ENCODE measurements around the gene SOCS3. TPM values are rescaled to one million over a fixed set of nuclear protein-coding genes. Genes with fewer than 3 reads are reported as not detected.

Gene SOCS3
- total and polyA plus RNA-seq, 10 of the 15 experiments (the other 5 are each of a cell fraction or from before 2014, with no cell fraction given): 0.05 to 3.9 (median 1.0) TPM

DNA sequence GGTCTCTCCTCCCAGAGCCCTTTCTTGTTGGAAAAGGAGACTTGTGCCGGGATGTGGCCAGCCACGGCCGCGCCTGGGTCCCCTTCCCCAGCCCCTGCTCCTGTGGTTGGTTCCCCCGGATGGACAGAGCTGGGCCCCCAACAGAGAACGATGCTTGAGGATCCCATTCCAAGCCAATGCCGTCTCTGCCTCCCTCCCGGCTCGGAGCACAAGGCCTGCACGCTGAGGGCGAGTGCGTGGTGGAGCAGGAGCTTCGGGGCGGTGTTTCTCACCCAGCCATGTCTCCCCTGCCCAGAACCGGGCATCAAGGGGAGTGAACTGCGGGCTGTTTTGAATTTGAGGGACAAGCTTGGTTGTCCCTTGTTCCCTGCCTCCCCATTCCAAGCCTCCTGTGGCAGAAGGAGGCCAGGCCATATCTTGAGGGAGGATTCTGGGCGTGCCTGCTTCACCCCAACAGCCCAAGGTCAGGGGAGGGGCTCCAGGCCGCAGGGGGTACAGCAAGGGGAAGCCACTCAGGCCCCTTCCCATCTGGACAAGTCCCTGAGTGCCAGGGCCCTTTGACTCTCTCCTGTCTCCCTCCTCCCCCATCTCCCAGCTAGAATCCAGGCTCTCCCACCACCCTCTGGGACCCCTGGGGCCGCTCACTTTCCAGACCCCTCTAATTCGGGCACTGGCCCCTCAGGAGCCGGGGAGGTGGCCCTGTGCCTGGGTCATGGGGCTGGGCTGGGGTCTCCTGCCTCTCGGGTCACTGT lies 43.6 kb downstream of the SOCS3 start (continued):
- TF ChIP-seq SRF (IDR thresholded peaks at IDR 0.05; ENCODE audit: low read depth in 2 of 2, low read length in 2 of 2) (no peak), SIN3A (IDR thresholded peaks at IDR 0.05; ENCODE audit: low read depth, low read length) (no peak), RUNX3 (IDR thresholded peaks at IDR 0.05; ENCODE audit: low read length) (no peak), HDGF (IDR thresholded peaks at IDR 0.05) (0 out of 2 replicates have a peak, but pooled peaks have one; percentile 9), ZNF24 (IDR thresholded peaks at IDR 0.05) (no peak), SP1 (IDR thresholded peaks at IDR 0.05; ENCODE audit: low read depth, low read length) (no peak), ASH2L (IDR thresholded peaks at IDR 0.05; ENCODE audit: borderline replicate concordance, low read depth) (no peak), NFYA (IDR thresholded peaks at IDR 0.05; ENCODE audit: borderline replicate concordance, low read depth, low read length) (no peak), ZNF384 (IDR thresholded peaks at IDR 0.05; ENCODE audit: borderline replicate concordance, low read depth, low read length) (no peak), NR2F1 (conservative IDR thresholded peaks at IDR 0.05) (peak; percentile 54; the same call in 1 of the 2 replicates)
- TF ChIP-seq, protein P1, sequence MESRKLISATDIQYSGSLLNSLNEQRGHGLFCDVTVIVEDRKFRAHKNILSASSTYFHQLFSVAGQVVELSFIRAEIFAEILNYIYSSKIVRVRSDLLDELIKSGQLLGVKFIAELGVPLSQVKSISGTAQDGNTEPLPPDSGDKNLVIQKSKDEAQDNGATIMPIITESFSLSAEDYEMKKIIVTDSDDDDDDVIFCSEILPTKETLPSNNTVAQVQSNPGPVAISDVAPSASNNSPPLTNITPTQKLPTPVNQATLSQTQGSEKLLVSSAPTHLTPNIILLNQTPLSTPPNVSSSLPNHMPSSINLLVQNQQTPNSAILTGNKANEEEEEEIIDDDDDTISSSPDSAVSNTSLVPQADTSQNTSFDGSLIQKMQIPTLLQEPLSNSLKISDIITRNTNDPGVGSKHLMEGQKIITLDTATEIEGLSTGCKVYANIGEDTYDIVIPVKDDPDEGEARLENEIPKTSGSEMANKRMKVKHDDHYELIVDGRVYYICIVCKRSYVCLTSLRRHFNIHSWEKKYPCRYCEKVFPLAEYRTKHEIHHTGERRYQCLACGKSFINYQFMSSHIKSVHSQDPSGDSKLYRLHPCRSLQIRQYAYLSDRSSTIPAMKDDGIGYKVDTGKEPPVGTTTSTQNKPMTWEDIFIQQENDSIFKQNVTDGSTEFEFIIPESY (IDR thresholded peaks at IDR 0.05): no peak
- TF ChIP-seq, protein P2, sequence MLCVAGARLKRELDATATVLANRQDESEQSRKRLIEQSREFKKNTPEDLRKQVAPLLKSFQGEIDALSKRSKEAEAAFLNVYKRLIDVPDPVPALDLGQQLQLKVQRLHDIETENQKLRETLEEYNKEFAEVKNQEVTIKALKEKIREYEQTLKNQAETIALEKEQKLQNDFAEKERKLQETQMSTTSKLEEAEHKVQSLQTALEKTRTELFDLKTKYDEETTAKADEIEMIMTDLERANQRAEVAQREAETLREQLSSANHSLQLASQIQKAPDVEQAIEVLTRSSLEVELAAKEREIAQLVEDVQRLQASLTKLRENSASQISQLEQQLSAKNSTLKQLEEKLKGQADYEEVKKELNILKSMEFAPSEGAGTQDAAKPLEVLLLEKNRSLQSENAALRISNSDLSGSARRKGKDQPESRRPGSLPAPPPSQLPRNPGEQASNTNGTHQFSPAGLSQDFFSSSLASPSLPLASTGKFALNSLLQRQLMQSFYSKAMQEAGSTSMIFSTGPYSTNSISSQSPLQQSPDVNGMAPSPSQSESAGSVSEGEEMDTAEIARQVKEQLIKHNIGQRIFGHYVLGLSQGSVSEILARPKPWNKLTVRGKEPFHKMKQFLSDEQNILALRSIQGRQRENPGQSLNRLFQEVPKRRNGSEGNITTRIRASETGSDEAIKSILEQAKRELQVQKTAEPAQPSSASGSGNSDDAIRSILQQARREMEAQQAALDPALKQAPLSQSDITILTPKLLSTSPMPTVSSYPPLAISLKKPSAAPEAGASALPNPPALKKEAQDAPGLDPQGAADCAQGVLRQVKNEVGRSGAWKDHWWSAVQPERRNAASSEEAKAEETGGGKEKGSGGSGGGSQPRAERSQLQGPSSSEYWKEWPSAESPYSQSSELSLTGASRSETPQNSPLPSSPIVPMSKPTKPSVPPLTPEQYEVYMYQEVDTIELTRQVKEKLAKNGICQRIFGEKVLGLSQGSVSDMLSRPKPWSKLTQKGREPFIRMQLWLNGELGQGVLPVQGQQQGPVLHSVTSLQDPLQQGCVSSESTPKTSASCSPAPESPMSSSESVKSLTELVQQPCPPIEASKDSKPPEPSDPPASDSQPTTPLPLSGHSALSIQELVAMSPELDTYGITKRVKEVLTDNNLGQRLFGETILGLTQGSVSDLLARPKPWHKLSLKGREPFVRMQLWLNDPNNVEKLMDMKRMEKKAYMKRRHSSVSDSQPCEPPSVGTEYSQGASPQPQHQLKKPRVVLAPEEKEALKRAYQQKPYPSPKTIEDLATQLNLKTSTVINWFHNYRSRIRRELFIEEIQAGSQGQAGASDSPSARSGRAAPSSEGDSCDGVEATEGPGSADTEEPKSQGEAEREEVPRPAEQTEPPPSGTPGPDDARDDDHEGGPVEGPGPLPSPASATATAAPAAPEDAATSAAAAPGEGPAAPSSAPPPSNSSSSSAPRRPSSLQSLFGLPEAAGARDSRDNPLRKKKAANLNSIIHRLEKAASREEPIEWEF (IDR thresholded peaks at IDR 0.05; ENCODE audit: insufficient replicate concordance, low read depth, low read length): no peak
- TF ChIP-seq, protein P3, sequence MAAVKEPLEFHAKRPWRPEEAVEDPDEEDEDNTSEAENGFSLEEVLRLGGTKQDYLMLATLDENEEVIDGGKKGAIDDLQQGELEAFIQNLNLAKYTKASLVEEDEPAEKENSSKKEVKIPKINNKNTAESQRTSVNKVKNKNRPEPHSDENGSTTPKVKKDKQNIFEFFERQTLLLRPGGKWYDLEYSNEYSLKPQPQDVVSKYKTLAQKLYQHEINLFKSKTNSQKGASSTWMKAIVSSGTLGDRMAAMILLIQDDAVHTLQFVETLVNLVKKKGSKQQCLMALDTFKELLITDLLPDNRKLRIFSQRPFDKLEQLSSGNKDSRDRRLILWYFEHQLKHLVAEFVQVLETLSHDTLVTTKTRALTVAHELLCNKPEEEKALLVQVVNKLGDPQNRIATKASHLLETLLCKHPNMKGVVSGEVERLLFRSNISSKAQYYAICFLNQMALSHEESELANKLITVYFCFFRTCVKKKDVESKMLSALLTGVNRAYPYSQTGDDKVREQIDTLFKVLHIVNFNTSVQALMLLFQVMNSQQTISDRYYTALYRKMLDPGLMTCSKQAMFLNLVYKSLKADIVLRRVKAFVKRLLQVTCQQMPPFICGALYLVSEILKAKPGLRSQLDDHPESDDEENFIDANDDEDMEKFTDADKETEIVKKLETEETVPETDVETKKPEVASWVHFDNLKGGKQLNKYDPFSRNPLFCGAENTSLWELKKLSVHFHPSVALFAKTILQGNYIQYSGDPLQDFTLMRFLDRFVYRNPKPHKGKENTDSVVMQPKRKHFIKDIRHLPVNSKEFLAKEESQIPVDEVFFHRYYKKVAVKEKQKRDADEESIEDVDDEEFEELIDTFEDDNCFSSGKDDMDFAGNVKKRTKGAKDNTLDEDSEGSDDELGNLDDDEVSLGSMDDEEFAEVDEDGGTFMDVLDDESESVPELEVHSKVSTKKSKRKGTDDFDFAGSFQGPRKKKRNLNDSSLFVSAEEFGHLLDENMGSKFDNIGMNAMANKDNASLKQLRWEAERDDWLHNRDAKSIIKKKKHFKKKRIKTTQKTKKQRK (IDR thresholded peaks at IDR 0.05; ENCODE audit: low read depth, low read length): no peak
- TF ChIP-seq, protein P4, sequence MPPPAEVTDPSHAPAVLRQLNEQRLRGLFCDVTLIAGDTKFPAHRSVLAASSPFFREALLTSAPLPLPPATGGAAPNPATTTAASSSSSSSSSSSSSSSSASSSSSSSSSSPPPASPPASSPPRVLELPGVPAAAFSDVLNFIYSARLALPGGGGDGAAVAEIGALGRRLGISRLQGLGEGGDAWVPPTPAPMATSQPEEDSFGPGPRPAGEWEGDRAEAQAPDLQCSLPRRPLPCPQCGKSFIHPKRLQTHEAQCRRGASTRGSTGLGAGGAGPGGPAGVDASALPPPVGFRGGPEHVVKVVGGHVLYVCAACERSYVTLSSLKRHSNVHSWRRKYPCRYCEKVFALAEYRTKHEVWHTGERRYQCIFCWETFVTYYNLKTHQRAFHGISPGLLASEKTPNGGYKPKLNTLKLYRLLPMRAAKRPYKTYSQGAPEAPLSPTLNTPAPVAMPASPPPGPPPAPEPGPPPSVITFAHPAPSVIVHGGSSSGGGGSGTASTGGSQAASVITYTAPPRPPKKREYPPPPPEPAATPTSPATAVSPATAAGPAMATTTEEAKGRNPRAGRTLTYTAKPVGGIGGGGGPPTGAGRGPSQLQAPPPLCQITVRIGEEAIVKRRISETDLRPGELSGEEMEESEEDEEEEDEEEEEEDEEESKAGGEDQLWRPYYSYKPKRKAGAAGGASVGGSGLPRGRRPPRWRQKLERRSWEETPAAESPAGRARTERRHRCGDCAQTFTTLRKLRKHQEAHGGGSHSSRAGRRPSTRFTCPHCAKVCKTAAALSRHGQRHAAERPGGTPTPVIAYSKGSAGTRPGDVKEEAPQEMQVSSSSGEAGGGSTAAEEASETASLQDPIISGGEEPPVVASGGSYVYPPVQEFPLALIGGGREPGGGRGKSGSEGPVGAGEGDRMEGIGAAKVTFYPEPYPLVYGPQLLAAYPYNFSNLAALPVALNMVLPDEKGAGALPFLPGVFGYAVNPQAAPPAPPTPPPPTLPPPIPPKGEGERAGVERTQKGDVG (CRISPR knock-in tag; IDR thresholded peaks at IDR 0.05): no peak
